ENCODE results near the gene TBC1D20. TPM values are rescaled to one million over a fixed set of nuclear protein-coding genes. Genes with fewer than 3 reads are reported as not detected.
"Not testable (repeated sequence)": the region's sequence is repeated elsewhere in the genome, so short reads cannot be mapped to it uniquely, and the experiment has no call there.

The TBC1D20 gene
- total RNA-seq, 1 experiment from 2014 or later, result 24.2 TPM

GRCh38 chr20:458776-459175 is 3.6 kb downstream of the TBC1D20 start:
- Histone ChIP-seq H2AFZ (ENCODE audit: low read length) (no peak overlapping the region), H3K27ac (ENCODE audit: low read length) (no peak overlapping the region), H3K27me3 (ENCODE audit: low read length) (no peaks in the 10 kb centered on the region), H3K4me3 (ENCODE audit: low read length) (no peak overlapping the region), H3F3A (ENCODE audit: low read length, unreplicated experiment) (no peaks in the 10 kb centered on the region), H3K4me2 (ENCODE audit: low read length) (no peak overlapping the region), H3K79me2 (ENCODE audit: low read length) (peaks cover 73% of the 10 kb centered on the region), H3K9me2 (replicated peaks; ENCODE audit: low read length) (no peaks in the 10 kb centered on the region), H3K36me3 (ENCODE audit: low read depth, low read length) (no peaks in the 10 kb centered on the region), H3K9ac (ENCODE audit: low read length) (no peak overlapping the region), H3K4me1 (ENCODE audit: insufficient read depth, low read length) (peaks cover 20% of the 10 kb centered on the region), H4K20me1 (ENCODE audit: low read length) (peaks cover 26% of the 10 kb centered on the region), H3K9me3 (ENCODE audit: low read length) (no peaks in the 10 kb centered on the region)
- ATAC-seq (no peak), DNase-seq (no peak)
- no peak for TF ChIP-seq EZH2 (IDR thresholded peaks at IDR 0.05; ENCODE audit: low read length, unreplicated experiment)
- no TSS peak for BruUV-seq (replicated peaks)
- intact Hi-C loops (cut with micrococcal nuclease), result no loop called here
- POLR2A ChIA-PET (ENCODE audit: unreplicated experiment), result no interaction called here
- CTCF ChIA-PET, result no interaction called here

- TF ChIP-seq EZH2 (IDR thresholded peaks at IDR 0.05; ENCODE audit: low read length, unreplicated experiment) (no peak), EZH2phosphoT487 (IDR thresholded peaks at IDR 0.05; ENCODE audit: borderline replicate concordance, low read length) (no peak), CTCF (conservative IDR thresholded peaks at IDR 0.05; ENCODE audit: low read depth, low read length) (no peak)
- peaks cover 84% of the 10 kb centered on the region for H3K79me2 ChIP-seq (ENCODE audit: low read length)
- POLR2A ChIA-PET (ENCODE audit: unreplicated experiment), result no interaction called here
- BruUV-seq (replicated peaks), result no TSS peak
- CTCF ChIA-PET, result no interaction called here
- H3F3A ChIP-seq (ENCODE audit: low read length, unreplicated experiment), result no peaks in the 10 kb centered on the region
- H4K20me1 ChIP-seq (ENCODE audit: low read length), result peaks cover 10% of the 10 kb centered on the region; the same call in 1 of the 2 replicates
- no peak overlapping the region for H3K4me2 ChIP-seq (ENCODE audit: low read length)
- no peak overlapping the region for H2AFZ ChIP-seq (ENCODE audit: low read length)
- no peaks in the 10 kb centered on the region for H3K9me3 ChIP-seq (ENCODE audit: low read length)
- H3K9ac ChIP-seq (ENCODE audit: low read length), result no peak overlapping the region
- no peaks in the 10 kb centered on the region for H3K36me3 ChIP-seq (ENCODE audit: low read depth, low read length)
- no peak overlapping the region for H3K27ac ChIP-seq (ENCODE audit: low read length)
- intact Hi-C loops (cut with micrococcal nuclease), result no loop called here
- H3K27me3 ChIP-seq (ENCODE audit: low read length), result no peaks in the 10 kb centered on the region
- peaks cover under 1% of the 10 kb centered on the region for H3K4me1 ChIP-seq (ENCODE audit: insufficient read depth, low read length)
- H3K9me2 ChIP-seq (replicated peaks; ENCODE audit: low read length), result no peaks in the 10 kb centered on the region
- DNase-seq, result no peak
- H3K4me3 ChIP-seq (ENCODE audit: low read length), result no peak overlapping the region
- ATAC-seq, result no peak
Observed at GRCh38 chr20:454951-455350, 7.4 kb downstream of the TBC1D20 start.

GRCh38 chr20:452021-452420 is 10.3 kb downstream of the TBC1D20 start:
- H3K9me2 ChIP-seq (replicated peaks; ENCODE audit: low read length); H3K4me1 ChIP-seq (ENCODE audit: insufficient read depth, low read length); H3K36me3 ChIP-seq (ENCODE audit: low read depth, low read length); intact Hi-C loops (cut with micrococcal nuclease); H3K4me2 ChIP-seq (ENCODE audit: low read length); H2AFZ ChIP-seq (ENCODE audit: low read length); POLR2A ChIA-PET (ENCODE audit: unreplicated experiment); CTCF ChIA-PET; DNase-seq; H3K27ac ChIP-seq (ENCODE audit: low read length); H3K27me3 ChIP-seq (ENCODE audit: low read length); H3F3A ChIP-seq (ENCODE audit: low read length, unreplicated experiment); H3K9ac ChIP-seq (ENCODE audit: low read length); H4K20me1 ChIP-seq (ENCODE audit: low read length); H3K4me3 ChIP-seq (ENCODE audit: low read length); BruUV-seq (replicated peaks); H3K9me3 ChIP-seq (ENCODE audit: low read length); ATAC-seq: not testable (repeated sequence)
- H3K79me2 ChIP-seq (ENCODE audit: low read length), result peaks cover 70% of the 10 kb centered on the region
